Stimulated activated CD8-positive, alpha-beta memory T cell treated with anti-CD3 and anti-CD28 coated beads, Interleukin-2, amount 100 ng/mL, for 48 hours (primary cell): Measurements from ENCODE around the gene APBB2.

ENCODE experiments used
- DNase-seq, 2 donors: peaks; one replicate each; pipeline ENCODE4 v3.0.0-alpha.2; 2020; ENCODE audit warnings: low read depth in 2 of 2

Gene APBB2

GRCh38 chr4:41215969-41216293 lies 1.6 kb upstream of the APBB2 start:
- no peak for DNase-seq

- no peak for DNase-seq
Measured at GRCh38 chr4:41215155-41215554, 813 bp upstream of the APBB2 start.

- DNase-seq: no peak
Measured at GRCh38 chr4:41214825-41215146, 444 bp upstream of the APBB2 start.

- DNase-seq: no peak
Measured at GRCh38 chr4:41213625-41214135, 662 bp downstream of the APBB2 start.

- no peak for DNase-seq
Measured at GRCh38 chr4:41212616-41213203, 1.6 kb downstream of the APBB2 start.

GRCh38 chr4:41211951-41212615 lies 2.3 kb downstream of the APBB2 start:
- DNase-seq: no peak

- no peak for DNase-seq
Measured at GRCh38 chr4:41209901-41210300, 4.4 kb downstream of the APBB2 start.

- no peak for DNase-seq
Measured at GRCh38 chr4:41209187-41209586, 5.2 kb downstream of the APBB2 start.

GRCh38 chr4:41207291-41207831 lies 7.0 kb downstream of the APBB2 start:
- DNase-seq: no peak

GRCh38 chr4:41205854-41206460 lies 8.4 kb downstream of the APBB2 start:
- DNase-seq: no peak

GRCh38 chr4:41205130-41205529 lies 9.2 kb downstream of the APBB2 start:
- no peak for DNase-seq

GRCh38 chr4:41204400-41204978 lies 9.9 kb downstream of the APBB2 start:
- DNase-seq: no peak

- no peak for DNase-seq
Measured at GRCh38 chr4:41203841-41204240, 10.5 kb downstream of the APBB2 start.

GRCh38 chr4:41202820-41203568 lies 11.3 kb downstream of the APBB2 start:
- no peak for DNase-seq

- DNase-seq: no peak
Measured at GRCh38 chr4:41202356-41202755, 12.0 kb downstream of the APBB2 start.

GRCh38 chr4:41200486-41201017 lies 13.8 kb downstream of the APBB2 start:
- DNase-seq: no peak

- no peak for DNase-seq
Measured at GRCh38 chr4:41199788-41200187, 14.6 kb downstream of the APBB2 start.

GRCh38 chr4:41197996-41198395 lies 16.3 kb downstream of the APBB2 start:
- no peak for DNase-seq

GRCh38 chr4:41197495-41197894 lies 16.8 kb downstream of the APBB2 start:
- no peak for DNase-seq

- no peak for DNase-seq
Measured at GRCh38 chr4:41196633-41197332, 17.6 kb downstream of the APBB2 start.

- DNase-seq: no peak
Measured at GRCh38 chr4:41192136-41192535, 22.2 kb downstream of the APBB2 start.
